PC-9 (cell line): ENCODE measurements around the gene NUDC. TPM values are rescaled to one million over a fixed set of nuclear protein-coding genes. Genes with fewer than 3 reads are reported as not detected.

Source experiments
- BruUV-seq: library from RNA; stranded (reverse); fragments of 400-500 nt; replicated peaks from 2 replicates; lab custom pipeline; 2021; lab: Mats Ljungman, UMichigan
- CTCF ChIA-PET: fragments of 300-600 bp; sonication (Branson Sonifier 250); formaldehyde crosslinking; loops from one replicate; lab custom pipeline; 2022; ENCODE audit warnings: antibody characterized with exemption; lab: Charles Lee
- POLR2A ChIA-PET: fragments of 300-600 bp; sonication (Branson Sonifier 250); formaldehyde crosslinking; loops from one replicate; lab custom pipeline; 2022; ENCODE audit warnings: antibody characterized with exemption; ENCODE audit not compliant: unreplicated experiment; lab: Charles Lee
- DNase-seq, 2 experiments: peaks; one replicate each; pipeline versions ENCODE4 v3.0.0 to v3.0.0-alpha.2; 2015 to 2022; ENCODE audit warnings: mixed read lengths in 1 of 2
- H2AFZ ChIP-seq: fragments of 200-600 bp; sonication (generic); 2 replicates; pipeline ENCODE4 v1.8.1; 2017; ENCODE audit warnings: antibody characterized with exemption
- H3F3A ChIP-seq: fragments of 200-600 bp; sonication (generic); 2 replicates; pipeline ENCODE4 v1.8.1; 2017; ENCODE audit warnings: antibody characterized with exemption, mild to moderate bottlenecking, low read depth; ENCODE audit not compliant: insufficient read depth
- H3K27ac ChIP-seq: fragments of 200-600 bp; sonication (generic); 2 replicates; pipeline ENCODE4 v1.6.1; 2016; ENCODE audit warnings: mixed run types
- H3K27me3 ChIP-seq: fragments of 200-600 bp; sonication (generic); 2 replicates; pipeline ENCODE4 v1.6.1; 2016; ENCODE audit warnings: low read depth, mixed run types; ENCODE audit not compliant: insufficient read depth
- H3K36me3 ChIP-seq: fragments of 200-600 bp; sonication (generic); 2 replicates; pipeline ENCODE4 v1.6.1; 2016; ENCODE audit warnings: low read depth, mixed run types
- H3K4me1 ChIP-seq: fragments of 200-600 bp; sonication (generic); replicated peaks from 2 replicates; pipeline ENCODE4 v1.6.1; 2016; ENCODE audit warnings: mixed run types; ENCODE audit not compliant: insufficient read depth
- H3K4me2 ChIP-seq: fragments of 200-600 bp; sonication (generic); 2 replicates; pipeline ENCODE4 v1.6.1; 2017; ENCODE audit warnings: mixed run types
- H3K4me3 ChIP-seq: fragments of 200-600 bp; sonication (generic); 2 replicates; pipeline ENCODE4 v1.6.1; 2016; ENCODE audit warnings: mixed run types
- H3K79me2 ChIP-seq: fragments of 200-600 bp; sonication (generic); 2 replicates; pipeline ENCODE4 v1.6.1; 2017; ENCODE audit warnings: low read depth, mixed run types
- H3K9me2 ChIP-seq: fragments of 200-600 bp; sonication (generic); 2 replicates; pipeline ENCODE4 v1.8.1; 2017; ENCODE audit warnings: mild to moderate bottlenecking; ENCODE audit not compliant: insufficient read depth
- H3K9me3 ChIP-seq: fragments of 200-600 bp; sonication (generic); 2 replicates; pipeline ENCODE4 v1.8.1; 2016; ENCODE audit warnings: low read depth; ENCODE audit not compliant: insufficient read depth
- H4K20me1 ChIP-seq: fragments of 200-600 bp; sonication (generic); 2 replicates; pipeline ENCODE4 v1.8.1; 2017; ENCODE audit not compliant: insufficient read depth
- EZH2 ChIP-seq: fragments of 200-600 bp; sonication (generic); IDR thresholded peaks from 2 replicates; pipeline ENCODE4 v1.8.0; 2017; ENCODE audit warnings: antibody characterized with exemption, low read depth
- intact Hi-C: fragments of 100-400 bp; cut with micrococcal nuclease; formaldehyde crosslinking; loops from one replicate; pipeline ENCODE4 v1.10.0; 2022; ENCODE audit not compliant: unreplicated experiment
- total RNA-seq: library from RNA; stranded (reverse); gene quantifications from 2 replicates; pipeline ENCODE4 v1.2.3, GENCODE V29; 2021
- TF ChIP-seq, protein P1 (sequence below): fragments of 200-600 bp; sonication (generic); conservative IDR thresholded peaks from 2 replicates; pipeline ENCODE4 v1.6.1; 2017; ENCODE audit warnings: mixed run types, antibody characterized with exemption, mild to moderate bottlenecking, moderate library complexity

The NUDC gene
- total RNA-seq, 1 experiment from 2014 or later, result 104 TPM

DNA sequence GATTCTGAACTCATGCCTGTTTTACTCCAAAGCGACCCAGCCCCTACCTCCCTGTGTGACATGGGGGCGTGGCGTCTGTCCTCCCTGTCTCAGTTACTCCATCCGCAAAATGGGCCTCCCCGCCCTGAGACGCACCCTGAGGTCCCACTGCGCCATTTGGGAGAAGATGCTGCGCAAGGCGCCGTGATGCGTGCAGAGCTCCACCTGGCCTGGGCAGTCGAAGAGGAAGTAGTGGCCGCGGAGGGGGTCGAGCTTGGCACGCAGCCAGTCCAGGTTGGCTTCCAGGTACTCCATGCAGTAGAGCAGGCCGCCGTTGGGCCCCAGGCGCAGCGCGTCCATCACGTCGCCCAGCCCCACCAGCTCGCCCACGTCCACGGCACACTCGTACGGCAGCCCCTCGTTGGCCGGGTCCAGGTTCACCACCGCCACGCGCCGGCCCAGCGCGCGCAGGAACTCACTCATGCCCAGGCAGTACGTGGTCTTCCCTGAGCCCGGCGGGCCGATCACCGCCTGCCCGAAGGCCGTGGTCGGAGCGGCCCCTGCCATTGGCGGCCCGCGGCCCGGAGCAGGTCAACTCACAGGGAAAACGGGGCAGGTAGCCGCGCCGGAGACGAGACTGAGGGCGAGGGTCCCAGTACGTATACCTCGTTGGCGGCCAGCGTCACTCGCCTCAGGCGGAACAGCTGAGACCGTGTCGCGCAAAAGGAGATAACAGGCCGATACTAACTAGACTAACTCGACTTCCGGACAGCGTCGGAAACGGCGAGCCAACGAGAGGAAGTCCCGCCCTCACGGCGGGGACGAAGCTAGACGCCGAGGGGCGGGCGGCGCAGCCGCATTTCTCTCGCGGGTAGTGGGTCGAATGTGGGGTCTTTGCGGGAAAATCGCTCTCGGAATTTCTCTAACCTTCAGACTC, 31.7 kb upstream of the NUDC start, which contains the start of gene GPN2:
Gene GPN2, minus strand, starts transcription at position 733 of the 916 bp plus-strand sequence. Its CDS starts 187 bp downstream, at position 546.
- Histone ChIP-seq H3K4me3 (peak within 1 kb of the TSS; percentile 65), H3K79me2 (peaks cover 19% of the 10 kb centered on the region), H3K4me1 (0 out of 2 replicates have a peak, but pooled peaks cover 10% of the 10 kb centered on the region), H3K27ac (peak within 1 kb of the TSS; percentile 62), H2AFZ (peak within 1 kb of the TSS; percentile 67), H3K9me2 (no peaks in the 10 kb centered on the region), H4K20me1 (no peaks in the 10 kb centered on the region), H3K9me3 (no peaks in the 10 kb centered on the region), H3K36me3 (no peaks in the 10 kb centered on the region; the same call in 1 of the 2 replicates), H3K27me3 (no peaks in the 10 kb centered on the region), H3K4me2 (peak within 1 kb of the TSS; percentile 93), H3F3A (peaks cover 8% of the 10 kb centered on the region; the same call in 1 of the 2 replicates)
- no TSS peak for BruUV-seq
- peak; percentile 63 to 65 for DNase-seq
- ChIA-PET POLR2A (interaction anchor here (0.5 to 0.9 kb wide), 4 partner anchors 9 to 327 kb away, joined by 3 to 22 read pairs (median 3); partner anchors contain the start of gene GPATCH3), CTCF (interaction anchor here (0.6 kb wide), 1 partner anchor 410 kb away, joined by 3 read pairs; no protein-coding TSS in a partner anchor)
- intact Hi-C loops, result loop anchor here (2.0 kb wide), 1 partner anchor 31 kb away; the partner anchor contains the start of gene NUDC
- no peak for TF ChIP-seq EZH2
- TF ChIP-seq, protein P1, sequence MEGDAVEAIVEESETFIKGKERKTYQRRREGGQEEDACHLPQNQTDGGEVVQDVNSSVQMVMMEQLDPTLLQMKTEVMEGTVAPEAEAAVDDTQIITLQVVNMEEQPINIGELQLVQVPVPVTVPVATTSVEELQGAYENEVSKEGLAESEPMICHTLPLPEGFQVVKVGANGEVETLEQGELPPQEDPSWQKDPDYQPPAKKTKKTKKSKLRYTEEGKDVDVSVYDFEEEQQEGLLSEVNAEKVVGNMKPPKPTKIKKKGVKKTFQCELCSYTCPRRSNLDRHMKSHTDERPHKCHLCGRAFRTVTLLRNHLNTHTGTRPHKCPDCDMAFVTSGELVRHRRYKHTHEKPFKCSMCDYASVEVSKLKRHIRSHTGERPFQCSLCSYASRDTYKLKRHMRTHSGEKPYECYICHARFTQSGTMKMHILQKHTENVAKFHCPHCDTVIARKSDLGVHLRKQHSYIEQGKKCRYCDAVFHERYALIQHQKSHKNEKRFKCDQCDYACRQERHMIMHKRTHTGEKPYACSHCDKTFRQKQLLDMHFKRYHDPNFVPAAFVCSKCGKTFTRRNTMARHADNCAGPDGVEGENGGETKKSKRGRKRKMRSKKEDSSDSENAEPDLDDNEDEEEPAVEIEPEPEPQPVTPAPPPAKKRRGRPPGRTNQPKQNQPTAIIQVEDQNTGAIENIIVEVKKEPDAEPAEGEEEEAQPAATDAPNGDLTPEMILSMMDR, result no peak

DNA sequence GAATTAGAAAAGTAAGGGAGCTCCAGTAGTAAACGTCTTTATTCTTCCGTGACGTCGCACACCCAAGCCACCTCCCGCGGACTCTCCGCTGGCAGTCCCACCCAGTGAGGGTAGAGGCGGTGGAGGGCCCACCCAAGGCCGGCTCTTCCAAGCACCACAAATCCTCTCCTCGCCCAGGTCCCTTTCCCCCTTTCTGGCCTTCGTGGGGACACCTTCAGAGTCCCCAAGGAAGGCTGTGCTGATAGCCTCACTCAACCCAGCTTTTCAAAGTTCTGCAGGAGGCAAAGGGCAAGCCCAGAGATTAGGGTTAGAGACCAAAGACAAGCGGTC, 31.1 kb upstream of the NUDC start:
- DNase-seq, result no peak
- Histone ChIP-seq H3K27ac (0 out of 2 replicates have a peak overlapping the region, but pooled peaks have one; percentile 62), H3K36me3 (no peaks in the 10 kb centered on the region; the same call in 1 of the 2 replicates), H2AFZ (peak overlapping the region; percentile 67), H3K9me3 (no peaks in the 10 kb centered on the region), H3K4me2 (peak overlapping the region; percentile 93), H3K27me3 (no peaks in the 10 kb centered on the region), H3K9me2 (no peaks in the 10 kb centered on the region), H4K20me1 (no peaks in the 10 kb centered on the region), H3K4me1 (0 out of 2 replicates have a peak, but pooled peaks cover 10% of the 10 kb centered on the region), H3K4me3 (peak overlapping the region; percentile 65; the same call in 1 of the 2 replicates), H3K79me2 (peaks cover 19% of the 10 kb centered on the region), H3F3A (peaks cover 8% of the 10 kb centered on the region; the same call in 1 of the 2 replicates)
- intact Hi-C loops, result loop anchor here (2.0 kb wide), 1 partner anchor 30 kb away; the partner anchor contains the start of gene NUDC
- ChIA-PET POLR2A (interaction anchor here (0.6 to 0.9 kb wide), 3 partner anchors 10 to 257 kb away, joined by 3 read pairs; partner anchors contain the start of gene GPATCH3), CTCF (interaction anchor here (0.6 kb wide), 1 partner anchor 409 kb away, joined by 3 read pairs; no protein-coding TSS in a partner anchor)
- no peak for TF ChIP-seq EZH2
- TF ChIP-seq, protein P1, result no peak
- BruUV-seq, result TSS peak; percentile 84

DNA sequence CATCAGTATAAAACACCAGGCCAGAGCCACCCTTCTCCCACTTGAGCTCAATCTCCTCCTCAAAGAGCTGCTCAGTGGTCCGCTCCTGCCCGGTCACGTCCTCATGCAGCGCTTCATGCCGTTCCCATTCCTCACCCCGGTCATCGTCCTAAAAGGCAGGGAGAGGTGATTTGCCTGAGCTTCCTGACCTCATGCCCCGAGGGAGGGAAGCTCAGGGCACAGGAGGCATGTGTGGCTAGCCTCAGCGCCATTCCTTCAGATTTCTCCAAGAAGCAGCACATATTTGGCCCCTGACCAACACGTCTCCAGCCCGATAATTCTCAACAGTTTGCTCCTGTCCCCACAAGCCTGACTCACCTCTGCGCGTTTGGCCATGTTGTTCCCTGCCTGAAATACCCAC, 27.3 kb upstream of the NUDC start:
- no peaks in the 10 kb centered on the region for H3K27me3 ChIP-seq
- H2AFZ ChIP-seq, result no peak overlapping the region
- H3K4me3 ChIP-seq, result no peak overlapping the region
- TF ChIP-seq, protein P1, result no peak
- TF ChIP-seq EZH2, result no peak
- no peaks in the 10 kb centered on the region for H4K20me1 ChIP-seq
- no peaks in the 10 kb centered on the region for H3K9me3 ChIP-seq
- ChIA-PET POLR2A (interaction anchor here (0.5 kb wide), 1 partner anchor 372 kb away, joined by 3 read pairs; no protein-coding TSS in a partner anchor), CTCF (no interaction called here)
- no peak overlapping the region for H3K27ac ChIP-seq
- no peaks in the 10 kb centered on the region for H3K9me2 ChIP-seq
- peaks cover 18% of the 10 kb centered on the region for H3K79me2 ChIP-seq
- no TSS peak for BruUV-seq
- H3K4me1 ChIP-seq, result peaks cover 9% of the 10 kb centered on the region; the same call in 1 of the 2 replicates
- peaks cover 8% of the 10 kb centered on the region; the same call in 1 of the 2 replicates for H3F3A ChIP-seq
- no peaks in the 10 kb centered on the region for H3K36me3 ChIP-seq
- no peak for DNase-seq
- intact Hi-C loops, result no loop called here
- H3K4me2 ChIP-seq, result no peak overlapping the region
